WTC11 (cell line): ENCODE results near the gene ATG7. TPM values are rescaled to one million over a fixed set of nuclear protein-coding genes. Genes with fewer than 3 reads are reported as not detected.

Experiments used
- ATAC-seq: fragments of 200-7000 bp; cut with Tn5 transposase; 2 replicates; pipeline ENCODE4 v1.10.0; 2021; ENCODE audit warnings: mild to moderate bottlenecking, moderate library complexity
- CTCF ChIA-PET: fragments of 300-600 bp; sonication (Branson Sonifier 250); formaldehyde crosslinking; loops from one replicate; lab custom pipeline; 2021; ENCODE audit warnings: antibody characterized with exemption; lab: Charles Lee
- POLR2A ChIA-PET: fragments of 350-600 bp; sonication (Branson Sonifier 250); formaldehyde crosslinking; loops from one replicate; lab custom pipeline; 2021; ENCODE audit warnings: antibody characterized with exemption; lab: Charles Lee
- DNase-seq: peaks from one replicate; pipeline ENCODE4 v3.0.0; 2021; ENCODE audit warnings: low spot score
- H3K27ac Mint-ChIP-seq: 2 replicates; pipeline ENCODE4 v1.8.0; 2021; ENCODE audit warnings: mixed read lengths
- H3K27me3 Mint-ChIP-seq: 2 replicates; pipeline ENCODE4 v1.8.0; 2021; ENCODE audit warnings: low read depth, mild to moderate bottlenecking, moderate library complexity, mixed read lengths
- H3K36me3 Mint-ChIP-seq: 2 replicates; pipeline ENCODE4 v1.8.0; 2021; ENCODE audit warnings: mixed read lengths
- H3K4me1 Mint-ChIP-seq: 2 replicates; pipeline ENCODE4 v1.8.0; 2022; ENCODE audit warnings: mixed read lengths
- H3K4me3 Mint-ChIP-seq: 2 replicates; pipeline ENCODE4 v1.8.0; 2021; ENCODE audit warnings: mild to moderate bottlenecking, moderate library complexity, mixed read lengths
- H3K9me3 Mint-ChIP-seq: 2 replicates; pipeline ENCODE4 v1.8.0; 2021; ENCODE audit warnings: mixed read lengths
- ARID4B ChIP-seq: sonication (generic); formaldehyde crosslinking; IDR thresholded peaks from 2 replicates; pipeline ENCODE4 v1.8.0; 2023; ENCODE audit warnings: missing genetic modification reagents, mild to moderate bottlenecking, borderline replicate concordance
- CBFB ChIP-seq: sonication (generic); formaldehyde crosslinking; IDR thresholded peaks from 2 replicates; pipeline ENCODE4 v1.8.1; 2022; ENCODE audit warnings: mild to moderate bottlenecking, low read depth, missing genetic modification reagents
- EMX1 ChIP-seq: fragments of 250-450 bp; sonication (Bioruptor Pico); IDR thresholded peaks from 2 replicates; pipeline ENCODE4 v1.8.0; 2021; ENCODE audit warnings: mild to moderate bottlenecking
- GTF2I ChIP-seq: fragments of 250-450 bp; sonication (Bioruptor Pico); conservative IDR thresholded peaks from 2 replicates; pipeline ENCODE4 v1.4.0; 2021; ENCODE audit warnings: mild to moderate bottlenecking
- HMGA2 ChIP-seq: fragments of 250-450 bp; sonication (Bioruptor Pico); IDR thresholded peaks from 2 replicates; pipeline ENCODE4 v1.4.0; 2021; ENCODE audit warnings: mild to moderate bottlenecking, moderate library complexity
- SP1 ChIP-seq: sonication (generic); formaldehyde crosslinking; conservative IDR thresholded peaks from 2 replicates; pipeline ENCODE4 v1.8.1; 2022; ENCODE audit warnings: missing genetic modification reagents
- STAT6 ChIP-seq: sonication (generic); formaldehyde crosslinking; conservative IDR thresholded peaks from 2 replicates; pipeline ENCODE4 v1.8.1; 2023; ENCODE audit warnings: mild to moderate bottlenecking, low read depth, missing genetic modification reagents, moderate library complexity
- TCF7 ChIP-seq: sonication (generic); formaldehyde crosslinking; IDR thresholded peaks from 2 replicates; pipeline ENCODE4 v1.8.0; 2022; ENCODE audit warnings: mild to moderate bottlenecking, low read depth, missing genetic modification reagents, moderate library complexity
- TEAD1 ChIP-seq: sonication (generic); formaldehyde crosslinking; IDR thresholded peaks from 2 replicates; pipeline ENCODE4 v1.8.0; 2022; ENCODE audit warnings: mild to moderate bottlenecking, missing genetic modification reagents
- ZNF232 ChIP-seq: sonication (generic); formaldehyde crosslinking; IDR thresholded peaks from 2 replicates; pipeline ENCODE4 v1.8.0; 2022; ENCODE audit warnings: mild to moderate bottlenecking, missing genetic modification reagents
- ZNF317 ChIP-seq: sonication (generic); formaldehyde crosslinking; IDR thresholded peaks from 2 replicates; pipeline ENCODE4 v1.8.1; 2023; ENCODE audit warnings: low read depth, mild to moderate bottlenecking, moderate library complexity, missing genetic modification reagents, borderline replicate concordance
- ZNF425 ChIP-seq: fragments of 250-450 bp; sonication (Bioruptor Pico); conservative IDR thresholded peaks from 2 replicates; pipeline ENCODE4 v1.9.0; 2021; ENCODE audit warnings: mild to moderate bottlenecking
- ZSCAN18 ChIP-seq: fragments of 250-450 bp; sonication (Bioruptor Pico); IDR thresholded peaks from 2 replicates; pipeline ENCODE4 v2.1.2; 2022; ENCODE audit warnings: mild to moderate bottlenecking, moderate library complexity
- total RNA-seq: library from RNA; stranded (reverse); gene quantifications from 3 replicates; pipeline ENCODE4 v1.2.3, GENCODE V29; 2021
- TF ChIP-seq, protein P1 (sequence below): sonication (generic); formaldehyde crosslinking; IDR thresholded peaks from 2 replicates; pipeline ENCODE4 v1.8.0; 2023; ENCODE audit warnings: missing genetic modification reagents
- TF ChIP-seq, protein P2 (sequence below): sonication (generic); formaldehyde crosslinking; IDR thresholded peaks from 2 replicates; pipeline ENCODE4 v1.8.1; 2022; ENCODE audit warnings: mild to moderate bottlenecking, moderate library complexity, missing genetic modification reagents
- TF ChIP-seq, protein P3 (sequence below): sonication (generic); formaldehyde crosslinking; IDR thresholded peaks from 2 replicates; pipeline ENCODE4 v1.8.1; 2022; ENCODE audit warnings: low read depth, mild to moderate bottlenecking, moderate library complexity, missing genetic modification reagents, borderline replicate concordance
- TF ChIP-seq, protein P4 (sequence below): sonication (generic); formaldehyde crosslinking; IDR thresholded peaks from 2 replicates; pipeline ENCODE4 v1.8.0; 2023; ENCODE audit warnings: mild to moderate bottlenecking, missing genetic modification reagents

The ATG7 gene
- total RNA-seq, 1 experiment from 2014 or later = 17.5 TPM

GRCh38 chr3:11580645-11581044 is 308.4 kb downstream of the ATG7 start:
- ChIA-PET POLR2A (interaction anchor here (0.6 to 1.9 kb wide), 2 partner anchors 11 to 38 kb away, joined by 3 to 5 read pairs; no protein-coding TSS in a partner anchor), CTCF (interaction anchor here (0.8 kb wide), 1 partner anchor 10 kb away, joined by 3 read pairs; no protein-coding TSS in a partner anchor)

More at GRCh38 chr3:11580645-11581044, 308.4 kb downstream of the ATG7 start:
- ATAC-seq = no peak
- peaks cover 45% of the 10 kb centered on the region for H3K4me1 Mint-ChIP-seq
- TF ChIP-seq EMX1 (CRISPR knock-in tag) (no peak), SP1 (CRISPR knock-in tag) (no peak), ZSCAN18 (CRISPR knock-in tag) (no peak), ARID4B (no peak), GTF2I (CRISPR knock-in tag) (no peak), TCF7 (CRISPR knock-in tag) (no peak), TEAD1 (CRISPR knock-in tag) (no peak), ZNF232 (CRISPR knock-in tag) (no peak), STAT6 (CRISPR knock-in tag) (no peak), HMGA2 (CRISPR knock-in tag) (no peak), ZNF425 (CRISPR knock-in tag) (no peak), CBFB (no peak), ZNF317 (CRISPR knock-in tag) (no peak)
- TF ChIP-seq, protein P1, sequence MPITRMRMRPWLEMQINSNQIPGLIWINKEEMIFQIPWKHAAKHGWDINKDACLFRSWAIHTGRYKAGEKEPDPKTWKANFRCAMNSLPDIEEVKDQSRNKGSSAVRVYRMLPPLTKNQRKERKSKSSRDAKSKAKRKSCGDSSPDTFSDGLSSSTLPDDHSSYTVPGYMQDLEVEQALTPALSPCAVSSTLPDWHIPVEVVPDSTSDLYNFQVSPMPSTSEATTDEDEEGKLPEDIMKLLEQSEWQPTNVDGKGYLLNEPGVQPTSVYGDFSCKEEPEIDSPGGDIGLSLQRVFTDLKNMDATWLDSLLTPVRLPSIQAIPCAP (CRISPR knock-in tag) = no peak
- TF ChIP-seq, protein P2, sequence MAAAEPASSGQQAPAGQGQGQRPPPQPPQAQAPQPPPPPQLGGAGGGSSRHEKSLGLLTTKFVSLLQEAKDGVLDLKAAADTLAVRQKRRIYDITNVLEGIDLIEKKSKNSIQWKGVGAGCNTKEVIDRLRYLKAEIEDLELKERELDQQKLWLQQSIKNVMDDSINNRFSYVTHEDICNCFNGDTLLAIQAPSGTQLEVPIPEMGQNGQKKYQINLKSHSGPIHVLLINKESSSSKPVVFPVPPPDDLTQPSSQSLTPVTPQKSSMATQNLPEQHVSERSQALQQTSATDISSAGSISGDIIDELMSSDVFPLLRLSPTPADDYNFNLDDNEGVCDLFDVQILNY (CRISPR knock-in tag) = no peak
- TF ChIP-seq, protein P3, sequence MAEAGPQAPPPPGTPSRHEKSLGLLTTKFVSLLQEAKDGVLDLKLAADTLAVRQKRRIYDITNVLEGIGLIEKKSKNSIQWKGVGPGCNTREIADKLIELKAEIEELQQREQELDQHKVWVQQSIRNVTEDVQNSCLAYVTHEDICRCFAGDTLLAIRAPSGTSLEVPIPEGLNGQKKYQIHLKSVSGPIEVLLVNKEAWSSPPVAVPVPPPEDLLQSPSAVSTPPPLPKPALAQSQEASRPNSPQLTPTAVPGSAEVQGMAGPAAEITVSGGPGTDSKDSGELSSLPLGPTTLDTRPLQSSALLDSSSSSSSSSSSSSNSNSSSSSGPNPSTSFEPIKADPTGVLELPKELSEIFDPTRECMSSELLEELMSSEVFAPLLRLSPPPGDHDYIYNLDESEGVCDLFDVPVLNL (CRISPR knock-in tag) = no peak
- TF ChIP-seq, protein P4, sequence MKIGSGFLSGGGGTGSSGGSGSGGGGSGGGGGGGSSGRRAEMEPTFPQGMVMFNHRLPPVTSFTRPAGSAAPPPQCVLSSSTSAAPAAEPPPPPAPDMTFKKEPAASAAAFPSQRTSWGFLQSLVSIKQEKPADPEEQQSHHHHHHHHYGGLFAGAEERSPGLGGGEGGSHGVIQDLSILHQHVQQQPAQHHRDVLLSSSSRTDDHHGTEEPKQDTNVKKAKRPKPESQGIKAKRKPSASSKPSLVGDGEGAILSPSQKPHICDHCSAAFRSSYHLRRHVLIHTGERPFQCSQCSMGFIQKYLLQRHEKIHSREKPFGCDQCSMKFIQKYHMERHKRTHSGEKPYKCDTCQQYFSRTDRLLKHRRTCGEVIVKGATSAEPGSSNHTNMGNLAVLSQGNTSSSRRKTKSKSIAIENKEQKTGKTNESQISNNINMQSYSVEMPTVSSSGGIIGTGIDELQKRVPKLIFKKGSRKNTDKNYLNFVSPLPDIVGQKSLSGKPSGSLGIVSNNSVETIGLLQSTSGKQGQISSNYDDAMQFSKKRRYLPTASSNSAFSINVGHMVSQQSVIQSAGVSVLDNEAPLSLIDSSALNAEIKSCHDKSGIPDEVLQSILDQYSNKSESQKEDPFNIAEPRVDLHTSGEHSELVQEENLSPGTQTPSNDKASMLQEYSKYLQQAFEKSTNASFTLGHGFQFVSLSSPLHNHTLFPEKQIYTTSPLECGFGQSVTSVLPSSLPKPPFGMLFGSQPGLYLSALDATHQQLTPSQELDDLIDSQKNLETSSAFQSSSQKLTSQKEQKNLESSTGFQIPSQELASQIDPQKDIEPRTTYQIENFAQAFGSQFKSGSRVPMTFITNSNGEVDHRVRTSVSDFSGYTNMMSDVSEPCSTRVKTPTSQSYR (CRISPR knock-in tag) = no peak
- no peaks in the 10 kb centered on the region for H3K27me3 Mint-ChIP-seq
- no peak overlapping the region for H3K27ac Mint-ChIP-seq
- H3K4me3 Mint-ChIP-seq = no peak overlapping the region
- peaks cover 5% of the 10 kb centered on the region for H3K9me3 Mint-ChIP-seq
- H3K36me3 Mint-ChIP-seq = peaks cover 6% of the 10 kb centered on the region
- no peak for DNase-seq
